ENCODE results near the gene ATXN7. TPM values are rescaled to one million over a fixed set of nuclear protein-coding genes. Genes with fewer than 3 reads are reported as not detected.

Gene ATXN7
- total and polyA plus RNA-seq, 5 donors, result 4.8 to 18.9 (median 11.1) TPM

DNA sequence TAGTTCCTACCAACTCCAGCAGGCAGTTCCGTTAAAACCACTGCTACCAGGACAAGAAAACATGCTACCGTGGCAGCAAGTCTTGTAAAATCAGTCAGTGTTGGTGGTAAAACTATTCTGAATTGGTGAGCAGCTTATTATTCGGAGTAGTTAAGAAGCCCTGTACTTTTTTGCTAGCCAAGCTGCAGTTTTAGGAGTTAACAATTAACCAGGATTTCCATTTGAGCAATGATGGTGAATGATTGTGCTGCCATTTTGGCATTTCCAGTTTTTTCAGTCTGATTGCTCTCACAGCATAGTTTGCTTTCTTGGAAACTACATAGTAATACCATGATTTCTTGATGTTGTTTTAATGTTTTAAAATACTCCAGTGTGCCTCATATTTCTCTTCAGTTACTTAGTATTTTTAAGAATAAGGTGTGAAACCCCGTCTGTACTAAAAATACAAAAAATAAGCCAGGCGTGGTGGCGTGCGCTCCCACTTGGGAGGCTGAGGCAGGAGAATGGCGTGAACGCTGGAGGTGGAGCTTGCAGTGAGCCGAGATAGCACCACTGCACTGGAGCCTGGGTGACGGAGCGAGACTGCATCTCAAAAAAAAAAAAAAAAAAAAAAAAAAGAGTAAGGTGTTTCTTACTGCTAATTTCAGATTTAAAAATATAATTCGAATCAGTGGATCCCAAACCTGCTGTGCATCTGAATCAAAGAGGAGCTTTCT is 92.3 kb downstream of the ATXN7 start:
- ATAC-seq (no peak), DNase-seq (peak in 1 of 3 donors; percentile 32)
- H3K27me3 ChIP-seq (ENCODE audit: control insufficient read depth, insufficient read depth), result no peaks in the 10 kb centered on the region
- H3K4me1 ChIP-seq (ENCODE audit: control insufficient read depth, insufficient read depth, low read length), result peaks cover 9% of the 10 kb centered on the region
- H3K27ac ChIP-seq (ENCODE audit: low read length), result no peak overlapping the region
- intact Hi-C loops (cut with DNase I), result no loop called here
- H3K4me3 ChIP-seq (ENCODE audit: low read length), result no peak overlapping the region
- 96% methylated on average over 13 of the region's 13 CpGs for WGBS
- H3K9me3 ChIP-seq (ENCODE audit: control insufficient read depth, low read length), result no peaks in the 10 kb centered on the region

DNA sequence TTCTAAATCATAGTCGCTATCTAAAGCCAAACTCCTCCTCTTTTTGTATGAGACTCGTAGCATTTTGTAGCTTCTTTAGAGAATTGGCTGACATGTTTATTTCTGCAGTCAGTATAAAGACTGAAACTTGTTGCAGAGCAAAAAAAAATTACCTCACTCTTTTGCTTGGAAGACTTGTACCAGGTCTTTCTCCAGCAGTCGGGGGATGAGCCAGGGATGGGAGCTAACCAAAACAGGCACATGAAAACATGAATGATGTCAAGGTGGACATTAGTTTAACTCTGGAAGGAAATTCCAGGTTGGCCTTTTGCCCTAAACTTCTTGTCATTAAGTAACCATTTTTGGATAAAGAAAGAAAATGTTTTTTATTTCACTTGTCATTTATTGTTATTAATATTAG is 95.5 kb downstream of the ATXN7 start:
- Histone ChIP-seq H3K4me3 (ENCODE audit: low read length) (no peak overlapping the region), H3K27me3 (ENCODE audit: control insufficient read depth, insufficient read depth) (no peaks in the 10 kb centered on the region), H3K9me3 (ENCODE audit: control insufficient read depth, low read length) (no peaks in the 10 kb centered on the region), H3K4me1 (ENCODE audit: control insufficient read depth, insufficient read depth, low read length) (peaks cover 9% of the 10 kb centered on the region), H3K27ac (ENCODE audit: low read length) (no peak overlapping the region)
- ATAC-seq (no peak), DNase-seq (no peak)
- intact Hi-C loops (cut with DNase I), result no loop called here
- 50% methylated on average over 3 of the region's 3 CpGs for WGBS

DNA sequence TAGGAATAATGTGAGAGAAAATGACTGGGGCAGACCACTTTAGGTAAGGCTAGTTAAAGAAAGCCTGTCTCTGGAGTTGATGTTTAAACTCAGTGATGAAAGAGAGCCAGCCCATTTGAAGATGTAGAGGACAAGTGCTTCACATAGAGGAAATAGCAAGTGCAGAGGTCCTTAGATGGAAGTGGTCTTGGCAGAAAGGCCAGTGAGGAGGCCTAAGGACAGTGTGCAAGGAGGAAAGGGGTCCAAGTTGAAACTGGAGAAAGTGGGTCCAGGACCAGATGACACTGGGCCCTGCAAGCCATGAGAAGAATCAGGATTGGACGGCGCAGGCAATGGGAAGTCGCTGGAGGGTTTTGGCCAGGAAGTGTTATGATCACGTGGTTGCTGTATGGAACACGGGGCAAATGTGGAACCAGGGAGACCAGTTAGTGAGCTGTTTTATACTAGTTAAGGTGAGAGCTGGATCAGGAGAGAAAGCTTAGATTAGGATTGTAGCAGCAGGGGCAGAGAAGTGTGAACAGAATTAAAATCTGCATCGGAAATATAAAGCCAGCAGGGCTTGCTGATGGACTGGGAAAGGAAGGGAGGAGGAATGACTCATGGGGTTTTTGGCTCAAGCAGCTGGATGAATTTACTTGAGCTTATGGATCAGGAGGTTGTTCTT is 96.5 kb downstream of the ATXN7 start:
- no peak overlapping the region for H3K27ac ChIP-seq (ENCODE audit: low read length)
- H3K4me3 ChIP-seq (ENCODE audit: low read length), result peak overlapping the region; percentile 5
- H3K4me1 ChIP-seq (ENCODE audit: control insufficient read depth, insufficient read depth, low read length), result peaks cover 8% of the 10 kb centered on the region
- WGBS, result 31% methylated on average over 6 of the region's 6 CpGs
- intact Hi-C loops (cut with DNase I), result no loop called here
- ATAC-seq, result peak; percentile 69 to 80
- no peaks in the 10 kb centered on the region for H3K27me3 ChIP-seq (ENCODE audit: control insufficient read depth, insufficient read depth)
- no peaks in the 10 kb centered on the region for H3K9me3 ChIP-seq (ENCODE audit: control insufficient read depth, low read length)
- DNase-seq, result peak; percentile 37 to 62 (median 51)

DNA sequence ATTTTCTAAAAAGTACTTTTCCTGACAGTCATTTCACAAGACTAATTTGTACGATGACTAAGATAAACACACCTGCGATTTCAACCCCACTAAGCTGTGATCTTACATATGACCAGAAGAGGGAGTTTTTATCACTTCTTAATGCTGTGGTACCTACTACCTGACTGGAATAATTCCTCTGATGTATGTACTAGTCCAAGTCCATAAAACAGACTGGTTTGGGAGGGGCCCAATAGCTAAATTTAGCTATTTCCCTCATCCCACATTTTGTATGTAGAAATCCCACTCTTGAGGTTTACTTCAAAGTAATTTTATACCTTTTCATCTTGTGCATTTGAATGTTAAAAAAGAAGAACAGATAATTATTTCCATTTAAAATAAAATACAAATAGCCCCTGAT is 98.2 kb downstream of the ATXN7 start:
- peak; percentile 42 to 44 for ATAC-seq
- peaks cover 5% of the 10 kb centered on the region for H3K4me1 ChIP-seq (ENCODE audit: control insufficient read depth, insufficient read depth, low read length)
- intact Hi-C loops (cut with DNase I), result no loop called here

DNA sequence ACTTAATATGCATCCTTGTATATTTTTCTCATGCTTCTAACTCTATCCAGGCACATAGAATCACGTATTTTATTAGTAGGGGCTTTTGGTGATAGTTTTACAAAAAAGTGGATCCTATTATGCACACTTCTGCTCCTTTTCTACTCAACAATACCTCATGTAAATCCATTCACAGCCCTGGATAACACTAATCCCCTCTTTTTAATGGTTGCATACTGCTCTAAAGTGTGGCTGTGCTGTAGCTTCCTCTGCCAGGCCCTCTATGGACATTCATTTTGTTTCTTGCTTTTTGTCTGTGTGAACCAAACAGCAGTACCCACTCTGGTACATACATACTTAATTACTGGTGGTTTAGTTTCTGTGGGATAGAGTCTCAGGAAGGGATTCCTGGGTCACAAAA is 99.8 kb downstream of the ATXN7 start:
- no peak for ATAC-seq
- no peaks in the 10 kb centered on the region for H3K9me3 ChIP-seq (ENCODE audit: control insufficient read depth, low read length)
- intact Hi-C loops (cut with DNase I), result no loop called here
- WGBS, result 96% methylated on average over 1 of the region's 1 CpG
- no peak for DNase-seq
- H3K27ac ChIP-seq (ENCODE audit: low read length), result no peak overlapping the region
- H3K4me1 ChIP-seq (ENCODE audit: control insufficient read depth, insufficient read depth, low read length), result peaks cover 5% of the 10 kb centered on the region
- H3K4me3 ChIP-seq (ENCODE audit: low read length), result no peak overlapping the region
- no peaks in the 10 kb centered on the region for H3K27me3 ChIP-seq (ENCODE audit: control insufficient read depth, insufficient read depth)

More for the DNA sequence above, 98.2 kb downstream of the ATXN7 start:
- Histone ChIP-seq H3K27ac (ENCODE audit: low read length) (no peak overlapping the region), H3K9me3 (ENCODE audit: control insufficient read depth, low read length) (no peaks in the 10 kb centered on the region), H3K4me3 (ENCODE audit: low read length) (no peak overlapping the region), H3K27me3 (ENCODE audit: control insufficient read depth, insufficient read depth) (no peaks in the 10 kb centered on the region)
- 52% methylated on average over 2 of the region's 2 CpGs for WGBS
- DNase-seq, result no peak

DNA sequence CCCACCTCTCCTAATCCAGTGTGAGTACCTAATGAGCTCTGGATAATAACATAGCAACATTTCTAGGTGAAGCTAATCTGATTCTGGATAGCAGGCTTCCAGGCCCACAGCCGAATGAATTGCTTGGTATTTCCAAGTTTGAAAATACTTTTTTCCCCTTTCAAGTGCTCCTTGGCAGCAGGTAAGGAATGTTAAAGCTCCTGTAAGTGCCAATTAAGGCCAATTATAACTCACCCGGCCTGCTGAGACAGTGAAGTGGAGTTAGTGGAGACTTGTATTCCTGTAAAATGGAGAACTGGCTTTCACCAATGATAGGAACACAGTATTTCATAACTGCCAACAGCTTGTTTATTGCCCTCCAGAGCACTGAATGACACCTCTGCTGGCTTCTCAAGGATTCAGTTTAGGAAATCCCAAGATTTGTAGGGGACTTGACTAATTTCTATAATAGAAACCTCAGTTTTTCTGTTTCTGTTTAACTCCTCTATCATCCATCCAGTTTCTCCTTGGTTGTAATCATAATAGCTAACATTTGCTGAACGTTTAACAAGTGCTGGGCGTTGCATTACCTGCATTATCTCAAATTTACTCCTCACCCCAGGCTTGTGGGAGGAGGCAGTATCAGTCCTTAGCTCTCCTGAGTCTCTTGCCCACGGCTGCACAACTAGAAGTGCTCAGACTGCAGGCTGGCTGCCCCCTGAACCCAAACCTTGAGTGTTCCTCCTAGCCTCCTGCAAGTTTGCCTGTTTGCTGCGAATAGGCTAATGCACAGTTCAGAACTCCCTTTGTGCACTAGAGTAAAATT is 101.2 kb downstream of the ATXN7 start:
- Histone ChIP-seq H3K9me3 (ENCODE audit: control insufficient read depth, low read length) (no peaks in the 10 kb centered on the region), H3K27me3 (ENCODE audit: control insufficient read depth, insufficient read depth) (no peaks in the 10 kb centered on the region), H3K27ac (ENCODE audit: low read length) (no peak overlapping the region), H3K4me1 (ENCODE audit: control insufficient read depth, insufficient read depth, low read length) (peaks cover 5% of the 10 kb centered on the region), H3K4me3 (ENCODE audit: low read length) (no peak overlapping the region)
- intact Hi-C loops (cut with DNase I), result no loop called here
- 72% methylated on average over 6 of the region's 6 CpGs for WGBS
- ATAC-seq (no peak), DNase-seq (no peak)

DNA sequence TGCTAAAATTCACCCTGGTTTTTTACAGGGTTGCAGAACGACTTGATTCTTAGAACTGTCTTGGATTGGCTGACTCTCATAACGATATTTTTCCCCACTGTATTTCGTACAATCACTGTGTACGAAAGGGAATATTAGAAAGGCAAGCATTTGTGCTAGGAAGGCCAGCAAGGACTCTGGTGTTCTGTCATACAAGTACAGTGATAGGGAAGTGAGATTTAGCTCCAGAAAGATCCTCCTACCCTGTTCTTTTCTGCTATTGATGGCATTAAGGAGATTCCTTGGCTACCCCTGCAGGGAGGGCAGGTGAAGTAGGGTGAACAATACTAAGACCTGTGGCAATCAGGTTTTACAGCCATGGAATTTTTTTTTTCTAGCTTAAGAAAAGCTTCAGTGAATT is 102.3 kb downstream of the ATXN7 start:
- no peak for ATAC-seq
- WGBS, result 97% methylated on average over 4 of the region's 4 CpGs
- Histone ChIP-seq H3K27ac (ENCODE audit: low read length) (no peak overlapping the region), H3K4me1 (ENCODE audit: control insufficient read depth, insufficient read depth, low read length) (no peaks in the 10 kb centered on the region), H3K9me3 (ENCODE audit: control insufficient read depth, low read length) (no peaks in the 10 kb centered on the region), H3K27me3 (ENCODE audit: control insufficient read depth, insufficient read depth) (no peaks in the 10 kb centered on the region), H3K4me3 (ENCODE audit: low read length) (no peak overlapping the region)
- intact Hi-C loops (cut with DNase I), result no loop called here
- no peak for DNase-seq

DNA sequence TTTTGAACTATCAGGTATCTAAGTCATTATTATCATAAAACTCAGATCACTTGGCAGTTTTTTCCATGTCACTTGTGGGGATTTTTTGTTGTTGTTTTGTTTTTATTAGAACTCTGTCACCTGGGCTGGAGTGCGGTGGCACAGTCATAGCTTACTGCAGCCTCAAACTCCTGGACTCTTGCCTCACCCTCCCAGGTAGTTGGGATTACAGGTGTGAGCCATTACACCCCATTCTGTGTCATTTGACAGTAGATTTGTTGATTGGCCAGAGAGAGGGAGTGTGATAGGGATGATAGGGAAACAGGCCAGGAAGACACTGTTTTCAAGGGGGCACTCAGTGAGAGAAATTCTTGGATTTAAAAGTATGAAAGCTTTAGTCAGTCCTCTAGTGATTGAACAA is 103.2 kb downstream of the ATXN7 start:
- 94% methylated on average over 1 of the region's 1 CpG for WGBS
- Histone ChIP-seq H3K9me3 (ENCODE audit: control insufficient read depth, low read length) (no peaks in the 10 kb centered on the region), H3K27me3 (ENCODE audit: control insufficient read depth, insufficient read depth) (no peaks in the 10 kb centered on the region), H3K4me3 (ENCODE audit: low read length) (no peak overlapping the region), H3K27ac (ENCODE audit: low read length) (no peak overlapping the region), H3K4me1 (ENCODE audit: control insufficient read depth, insufficient read depth, low read length) (no peaks in the 10 kb centered on the region)
- intact Hi-C loops (cut with DNase I), result no loop called here
- ATAC-seq (no peak), DNase-seq (no peak)

DNA sequence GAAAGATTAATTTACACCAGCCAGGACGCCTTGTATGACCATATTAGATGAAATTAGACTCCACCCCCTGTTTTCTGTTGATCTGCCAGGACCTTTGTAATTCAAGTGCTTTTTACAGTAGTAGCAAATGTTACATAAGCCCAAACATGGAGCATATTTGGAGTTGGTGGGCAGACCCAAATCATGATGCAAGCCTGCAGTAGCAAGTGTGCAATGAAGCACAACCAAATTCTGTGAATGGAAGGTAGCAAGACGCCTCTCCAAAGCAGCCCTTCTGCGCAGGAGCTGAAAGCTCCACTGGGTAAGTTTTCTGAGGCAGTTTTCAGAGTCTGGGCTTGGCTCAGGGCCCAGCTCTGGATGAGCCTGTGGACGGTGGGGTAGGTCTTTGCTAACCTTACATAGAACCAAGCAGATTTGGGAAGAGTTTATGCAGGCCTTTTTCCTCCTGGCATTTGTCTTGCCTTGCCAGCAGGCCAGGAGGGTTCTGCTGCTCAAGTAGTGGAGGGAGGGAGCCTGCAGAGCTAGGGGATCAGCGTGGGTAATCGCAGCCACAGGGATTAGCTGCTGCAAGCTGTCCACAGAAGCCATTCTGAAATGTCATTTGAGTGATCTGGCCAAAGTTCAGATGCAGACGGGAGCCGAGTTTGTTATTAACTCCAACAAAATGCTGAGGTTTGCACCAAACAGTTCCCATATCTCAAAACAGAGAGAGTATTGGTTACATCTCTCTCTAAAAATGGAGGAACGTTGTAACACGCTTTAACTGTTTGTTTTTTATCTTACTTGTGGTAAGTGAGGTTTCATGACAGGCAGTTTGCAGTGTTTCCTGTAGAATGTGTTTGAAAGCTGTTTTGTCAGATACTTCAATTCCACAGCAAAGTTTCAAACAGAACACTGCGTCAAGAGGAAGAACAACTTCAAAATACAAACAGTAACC is 104.3 kb downstream of the ATXN7 start:
- Histone ChIP-seq H3K9me3 (ENCODE audit: control insufficient read depth, low read length) (no peaks in the 10 kb centered on the region), H3K4me1 (ENCODE audit: control insufficient read depth, insufficient read depth, low read length) (peaks cover 2% of the 10 kb centered on the region), H3K27me3 (ENCODE audit: control insufficient read depth, insufficient read depth) (no peaks in the 10 kb centered on the region), H3K4me3 (ENCODE audit: low read length) (peak overlapping the region; percentile 1), H3K27ac (ENCODE audit: low read length) (peak overlapping the region; percentile 59)
- intact Hi-C loops (cut with DNase I), result no loop called here
- 39% methylated on average over 11 of the region's 11 CpGs for WGBS
- DNase-seq (peak; percentile 37 to 76 (median 64)), ATAC-seq (peak; percentile 60 to 64)

DNA sequence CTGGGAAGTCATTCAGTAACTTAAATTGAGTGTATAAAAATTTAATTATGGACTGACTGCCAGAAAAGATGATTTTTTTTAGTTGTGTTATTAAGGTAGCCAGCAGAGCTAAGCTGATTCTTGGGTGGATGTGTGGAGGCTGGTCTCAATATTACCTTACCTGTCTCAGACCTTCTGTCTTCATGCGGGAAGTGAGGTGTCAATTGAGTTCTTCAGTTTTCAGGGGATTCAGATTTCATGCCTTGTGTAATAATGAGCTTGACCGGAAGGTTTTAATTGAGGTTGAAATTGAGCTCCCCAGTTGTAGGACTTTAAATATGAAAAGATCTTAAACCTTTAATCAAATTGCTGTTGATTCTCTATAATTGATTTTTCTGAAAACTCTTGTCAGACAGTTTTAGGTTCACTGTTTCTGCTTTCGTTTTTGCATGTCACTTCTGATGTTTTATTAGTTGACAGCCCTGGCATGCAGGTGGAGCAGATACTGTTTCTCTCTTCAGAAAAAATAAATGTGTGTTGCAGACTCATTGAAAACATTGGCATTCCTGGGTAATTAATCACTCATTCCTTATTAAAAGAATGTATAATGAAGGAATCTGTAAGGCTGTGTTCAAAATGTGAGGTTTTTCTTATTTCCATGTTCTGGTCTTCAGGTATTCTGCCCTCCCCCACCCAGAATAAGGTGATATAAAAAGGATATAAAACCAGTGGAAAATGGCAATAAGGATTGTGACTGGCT is 105.1 kb downstream of the ATXN7 start:
- Histone ChIP-seq H3K9me3 (ENCODE audit: control insufficient read depth, low read length) (no peaks in the 10 kb centered on the region), H3K4me3 (ENCODE audit: low read length) (no peak overlapping the region), H3K27me3 (ENCODE audit: control insufficient read depth, insufficient read depth) (no peaks in the 10 kb centered on the region), H3K4me1 (ENCODE audit: control insufficient read depth, insufficient read depth, low read length) (peaks cover 2% of the 10 kb centered on the region), H3K27ac (ENCODE audit: low read length) (no peak overlapping the region)
- DNase-seq (no peak), ATAC-seq (no peak)
- WGBS, result 66% methylated on average over 3 of the region's 3 CpGs
- intact Hi-C loops (cut with DNase I), result no loop called here

Data from right cardiac atrium (tissue), 5 donors.